ENCODE results near the gene GRM5. TPM values are rescaled to one million over a fixed set of nuclear protein-coding genes. Genes with fewer than 3 reads are reported as not detected.
"Not testable (repeated sequence)": the region's sequence is repeated elsewhere in the genome, so short reads cannot be mapped to it uniquely, and the experiment has no call there.

Gene GRM5
- polyA plus RNA-seq, 3 donors: 0.17 to 0.20 (median 0.19) TPM

- DNase-seq (ENCODE audit: low read depth in 3 of 3, low spot score in 2 of 3): no peak
These were observed 601.3 kb downstream of the GRM5 start for GRCh38 chr11:88464528-88464927.

DNA sequence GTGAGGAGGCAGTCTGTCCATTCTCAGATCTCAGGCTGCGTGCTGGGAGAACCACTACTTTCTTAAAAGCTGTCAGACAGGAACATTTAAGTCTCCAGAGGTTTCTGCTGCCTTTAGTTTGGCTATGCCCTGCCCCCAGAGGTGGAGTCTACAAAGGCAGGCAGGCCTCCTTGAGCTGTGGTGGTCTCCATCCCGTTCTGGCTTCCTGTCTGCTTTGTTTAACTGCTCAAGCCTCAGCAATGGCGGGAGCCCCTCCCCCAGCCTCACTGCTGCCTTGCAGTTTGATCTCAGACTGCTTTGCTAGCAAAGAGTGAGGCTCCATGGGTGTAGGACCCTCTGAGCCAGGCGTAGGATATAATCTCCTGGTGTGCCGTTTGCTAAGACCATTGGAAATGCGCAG lies 602.5 kb downstream of the GRM5 start:
- not testable (repeated sequence) for DNase-seq (ENCODE audit: low read depth in 3 of 3, low spot score in 2 of 3)

DNA sequence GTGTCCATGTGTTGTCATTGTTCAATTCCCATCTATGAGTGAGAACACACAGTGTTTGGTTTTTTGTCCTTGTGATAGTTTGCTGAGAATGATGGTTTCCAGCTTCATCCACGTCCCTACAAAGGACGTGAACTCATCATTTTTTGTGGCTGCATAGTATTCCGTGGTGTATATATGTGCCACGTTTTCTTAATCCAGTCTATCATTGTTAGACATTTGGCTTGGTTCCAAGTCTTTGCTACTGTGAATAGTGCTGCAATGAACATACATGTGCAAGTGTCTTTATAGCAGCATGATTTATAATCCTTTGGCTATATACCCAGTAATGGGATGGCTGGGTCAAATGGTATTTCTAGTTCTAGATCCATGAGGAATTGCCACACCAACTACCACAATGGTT lies 607.7 kb downstream of the GRM5 start:
- not testable (repeated sequence) for DNase-seq (ENCODE audit: low read depth in 3 of 3, low spot score in 2 of 3)

DNA sequence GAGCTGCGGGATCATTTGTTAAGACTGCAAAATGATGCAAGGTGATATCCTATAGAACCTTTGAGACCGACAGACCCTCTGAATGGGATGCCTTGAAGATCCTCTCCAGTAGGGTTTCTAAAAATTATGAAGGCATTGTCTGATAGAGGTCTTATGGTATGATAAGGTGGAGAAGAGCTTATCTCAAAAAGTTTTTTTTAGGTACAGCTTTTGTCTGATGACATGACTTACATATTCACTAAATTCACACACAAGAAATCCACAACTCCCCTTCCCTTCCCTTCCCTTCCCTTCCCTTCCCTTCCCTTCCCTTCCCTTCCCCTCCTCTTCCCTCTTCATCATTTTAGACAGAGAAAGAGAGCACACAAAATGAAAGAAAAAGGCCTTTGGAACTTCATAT lies 609.8 kb downstream of the GRM5 start:
- no peak for DNase-seq (ENCODE audit: low read depth in 3 of 3, low spot score in 2 of 3)

- DNase-seq (ENCODE audit: low read depth in 3 of 3, low spot score in 2 of 3): no peak
These were observed 610.9 kb downstream of the GRM5 start for GRCh38 chr11:88454881-88455280.

Other genes starting within 250 kb of the GRM5 start
- under 1 TPM; 0.06 to 0.08 (median 0.08) TPM for gene TYR, start 111.9 kb upstream of the GRM5 start, polyA plus RNA-seq (ENCODE audit: insufficient read length in 3 of 3)